ENCODE data around the gene MCOLN3. TPM values are rescaled to one million over a fixed set of nuclear protein-coding genes. Genes with fewer than 3 reads are reported as not detected.

Gene MCOLN3
- total and polyA plus RNA-seq, 2 experiments from 2014 or later = 3.5 to 4.4 TPM

- Histone ChIP-seq H4K20me1 (replicated peaks; ENCODE audit: insufficient read depth) (no peaks in the 10 kb centered on the region), H3K27ac (ENCODE audit: low read depth) (no peak overlapping the region), H2AFZ (no peak overlapping the region), H3K4me2 (no peak overlapping the region), H3K79me2 (replicated peaks; ENCODE audit: insufficient read depth) (no peaks in the 10 kb centered on the region), H3K9me2 (ENCODE audit: insufficient read depth) (no peaks in the 10 kb centered on the region), H3K4me1 (ENCODE audit: insufficient read depth) (no peaks in the 10 kb centered on the region), H3F3A (replicated peaks; ENCODE audit: low read depth) (no peaks in the 10 kb centered on the region), H3K36me3 (ENCODE audit: insufficient read depth) (no peaks in the 10 kb centered on the region), H3K27me3 (ENCODE audit: insufficient read depth) (no peaks in the 10 kb centered on the region), H3K4me3 (no peak overlapping the region)
- ATAC-seq (peak; percentile 38; the same call in 1 of the 3 replicates), DNase-seq (ENCODE audit: low spot score) (peak; percentile 32)
- H3K27me3 Mint-ChIP-seq (ENCODE audit: insufficient read depth, low read depth, poor library complexity) = no peaks in the 10 kb centered on the region
- H3K9me3 Mint-ChIP-seq = no peaks in the 10 kb centered on the region
- H3K36me3 Mint-ChIP-seq (ENCODE audit: low read depth) = no peaks in the 10 kb centered on the region
- H3K4me1 Mint-ChIP-seq = peaks cover 8% of the 10 kb centered on the region; the same call in 2 of the 3 replicates
- TF ChIP-seq EZH2 (IDR thresholded peaks at IDR 0.05; ENCODE audit: low read depth, unreplicated experiment) = no peak
- no peak for TF ChIP-seq NANOG (IDR thresholded peaks at IDR 0.05; ENCODE audit: borderline replicate concordance)
- no peak for TF ChIP-seq ZNF114 (CRISPR knock-in tag; IDR thresholded peaks at IDR 0.05)
- TF ChIP-seq CREB1 (CRISPR knock-in tag; IDR thresholded peaks at IDR 0.05; ENCODE audit: low read depth) = no peak
- no peak for TF ChIP-seq POLR2AphosphoS5 (IDR thresholded peaks at IDR 0.05; ENCODE audit: low read depth)
- no peak for TF ChIP-seq REST (IDR thresholded peaks at IDR 0.05; ENCODE audit: unreplicated experiment)
- TF ChIP-seq STAT1 (IDR thresholded peaks at IDR 0.05; ENCODE audit: unreplicated experiment) = no peak
- no peak for TF ChIP-seq JUNB (IDR thresholded peaks at IDR 0.05; ENCODE audit: unreplicated experiment)
- no peak for TF ChIP-seq ETS1 (IDR thresholded peaks at IDR 0.05)
- TF ChIP-seq ZNF331 (CRISPR knock-in tag; IDR thresholded peaks at IDR 0.05; ENCODE audit: low read depth) = no peak
- no peak for TF ChIP-seq CTCF (conservative IDR thresholded peaks at IDR 0.05; ENCODE audit: low read depth in 2 of 2)
- TF ChIP-seq EZH2phosphoT487 (IDR thresholded peaks at IDR 0.05; ENCODE audit: unreplicated experiment) = no peak
- TF ChIP-seq ZNF462 (CRISPR knock-in tag; IDR thresholded peaks at IDR 0.05) = no peak
- no peak overlapping the region for H3K27ac Mint-ChIP-seq
- H3K4me3 Mint-ChIP-seq = no peak overlapping the region
Observed at GRCh38 chr1:85088408-85088784, 40.1 kb upstream of the MCOLN3 start.
